K562 (cell line): ENCODE results near the gene ZSCAN26. TPM values are rescaled to one million over a fixed set of nuclear protein-coding genes. Genes with fewer than 3 reads are reported as not detected.
A peak's percentile ranks its signal among the peaks of the same experiment; 100 is the strongest.

Source experiments
- ATAC-seq: fragments of 200-7000 bp; cut with Tn5 transposase; 3 replicates; pipeline ENCODE4 v1.9.1; 2020; ENCODE audit warnings: moderate library complexity
- BruUV-seq: library from RNA; stranded (reverse); fragments of 400-500 nt; replicated peaks from 2 replicates; lab custom pipeline; 2021; lab: Mats Ljungman, UMichigan
- CTCF ChIA-PET: fragments of 300-600 bp; formaldehyde crosslinking; extraction: SDS; loops from one replicate; lab custom pipeline; 2021; ENCODE audit warnings: low intra/inter-chr PET ratio; lab: Yijun Ruan, JAX
- POLR2A ChIA-PET: fragments of 300-600, 350-650 bp; sonication (Branson Sonifier 250); formaldehyde crosslinking; extraction: SDS; loops from one replicate; lab custom pipeline; 2021; ENCODE audit warnings: antibody characterized with exemption, inconsistent platforms; lab: Yijun Ruan, JAX
- DNase-seq, 4 experiments: peaks; one replicate each; pipeline versions ENCODE4 v3.0.0 to v3.0.0-alpha.2; 2011 to 2018; ENCODE audit warnings: low spot score in 3 of 4, mixed read lengths in 3 of 4; ENCODE audit errors: extremely low read depth in 1 of 4
- FAIRE-seq: peaks from 2 replicates; lab custom pipeline; 2011; peaks lifted over from hg19 to GRCh38; lab: Jason Lieb, UNC
- H2AFZ ChIP-seq: 2 replicates; pipeline ENCODE4 v1.6.0; 2011; ENCODE audit warnings: low read depth, low read length, control low read depth, inconsistent platforms
- H3K27ac ChIP-seq: fragments of 200-600 bp; 3 replicates; pipeline ENCODE4 v1.8.0; 2011; ENCODE audit warnings: low read depth, mild to moderate bottlenecking, control low read depth, inconsistent platforms, low read length, moderate library complexity, mixed read lengths; ENCODE audit errors: extremely low read depth
- H3K27me3 ChIP-seq, 2 experiments: fragments of 300-600 bp in 1 of 2; 2 replicates in 1 of 2; 3 replicates in 1 of 2; pipeline versions ENCODE4 v1.6.0 to v1.8.0; 2011; ENCODE audit warnings: inconsistent platforms in 2 of 2, low read length in 2 of 2, mild to moderate bottlenecking in 1 of 2, mixed read lengths in 1 of 2, moderate library complexity in 1 of 2; ENCODE audit not compliant: control insufficient read depth in 2 of 2, insufficient read depth in 2 of 2
- H3K36me3 ChIP-seq: fragments of 300-600 bp; 3 replicates; pipeline ENCODE4 v1.8.0; 2011; ENCODE audit warnings: mild to moderate bottlenecking, low read length, inconsistent platforms; ENCODE audit not compliant: control insufficient read depth, insufficient read depth
- H3K4me1 ChIP-seq, 2 experiments: fragments of 200-600 bp in 1 of 2; replicated peaks in 1 of 2; 2 replicates in 1 of 2; 3 replicates in 1 of 2; pipeline versions ENCODE4 v1.5.1 to v1.8.0; 2011; ENCODE audit warnings: inconsistent platforms in 2 of 2, low read length in 2 of 2, mild to moderate bottlenecking in 1 of 2, mixed read lengths in 1 of 2, moderate library complexity in 1 of 2; ENCODE audit not compliant: control insufficient read depth in 2 of 2, insufficient read depth in 2 of 2
- H3K4me2 ChIP-seq: 2 replicates; pipeline ENCODE4 v1.6.1; 2011; ENCODE audit warnings: low read length, control low read depth, inconsistent platforms, mixed read lengths; ENCODE audit not compliant: insufficient read depth
- H3K4me3 ChIP-seq: fragments of 200-600 bp; sonication (generic), shearing (Covaris generic); 2 replicates; pipeline ENCODE4 v1.5.1; 2016; ENCODE audit warnings: control low read depth, inconsistent platforms
- H3K79me2 ChIP-seq: fragments of 200-600 bp; 3 replicates; pipeline ENCODE4 v1.8.0; 2011; ENCODE audit warnings: low read length, inconsistent platforms; ENCODE audit not compliant: control insufficient read depth, insufficient read depth
- H3K9ac ChIP-seq, 2 experiments: 2 replicates each; pipeline versions ENCODE4 v1.6.0 to v1.6.1; 2011; ENCODE audit warnings: low read depth in 2 of 2, low read length in 2 of 2, control low read depth in 1 of 2, inconsistent platforms in 1 of 2, mild to moderate bottlenecking in 1 of 2, mixed read lengths in 1 of 2; ENCODE audit not compliant: insufficient read depth in 1 of 2
- H3K9me1 ChIP-seq: one replicate; pipeline ENCODE4 v1.6.0; 2011; ENCODE audit warnings: inconsistent platforms, mild to moderate bottlenecking, low read length, moderate library complexity; ENCODE audit not compliant: control insufficient read depth, insufficient read depth
- H3K9me3 ChIP-seq: replicated peaks from 2 replicates; pipeline ENCODE4 v1.5.1; 2011; ENCODE audit warnings: low read depth, low read length, inconsistent platforms; ENCODE audit not compliant: control insufficient read depth, insufficient read depth
- H4K20me1 ChIP-seq: replicated peaks from 2 replicates; pipeline ENCODE4 v1.6.1; 2011; ENCODE audit warnings: low read length, inconsistent platforms, mixed read lengths; ENCODE audit not compliant: control insufficient read depth, insufficient read depth
- CREB1 ChIP-seq, 2 experiments: sonication (generic) in 1 of 2; formaldehyde crosslinking in 1 of 2; IDR thresholded peaks; 2 replicates each; pipeline versions ENCODE4 v1.6.1 to v1.8.0; 2012 to 2022; ENCODE audit warnings: inconsistent platforms in 1 of 2, mild to moderate bottlenecking in 1 of 2, missing genetic modification reagents in 1 of 2, moderate library complexity in 1 of 2
- GABPA ChIP-seq: fragments of 200-800 bp; sonication (Bioruptor generic); conservative IDR thresholded peaks from 2 replicates; pipeline ENCODE4 v1.6.1; 2016; ENCODE audit warnings: low read depth, missing genetic modification characterization, missing compliant biosample characterization
- NCOR1 ChIP-seq: fragments of 450-650 bp; IDR thresholded peaks from 2 replicates; pipeline ENCODE4 v1.6.1; 2016; ENCODE audit warnings: mild to moderate bottlenecking, moderate library complexity
- NFIC ChIP-seq: fragments of 450-650 bp; IDR thresholded peaks from 2 replicates; pipeline ENCODE4 v1.6.1; 2017; ENCODE audit warnings: mild to moderate bottlenecking, inconsistent platforms
- POLR3A ChIP-seq: IDR thresholded peaks from 2 replicates; pipeline ENCODE4 v1.6.1; 2011; ENCODE audit warnings: borderline replicate concordance, mild to moderate bottlenecking, moderate library complexity; ENCODE audit not compliant: insufficient read length, insufficient read depth; ENCODE audit errors: extremely low read depth
- whole genome bisulfite sequencing: fragments of 100-300 bp; shearing (Covaris generic); methylation state at CpG from one replicate; pipeline ENCODE4 v1.1.6; 2016; ENCODE audit warnings: low coverage, mixed read lengths; ENCODE audit not compliant: insufficient coverage; ENCODE audit errors: missing lambda C conversion rate; 5-methylcytosine and 5-hydroxymethylcytosine counted together
- in situ Hi-C: fragments of 300-500 bp; cut with MboI; formaldehyde crosslinking; loops from 4 replicates; pipeline ENCODE4 v1.15.0; 2018; ENCODE audit warnings: inconsistent platforms, mixed read lengths
- intact Hi-C: fragments of 100-400 bp; cut with micrococcal nuclease; formaldehyde crosslinking; loops from 2 replicates; pipeline ENCODE4 v1.14.2; 2022
- polyA plus RNA-seq, 8 experiments: library from polyadenylated mRNA; depleted of rRNA in 4 of 8; stranded (reverse) in 5 of 8; unstranded in 3 of 8; fragments of >200 nt; fragmentation: Nextera tagmentation in 2 of 8; fragmentation: Illumina TruSeq in 1 of 8; extraction: Ambion mirVana in 2 of 8; extraction: Trizol in 1 of 8; gene quantifications; 2 replicates each; pipeline versions ENCODE4 v1.2.1 to v1.2.3, GENCODE V29; 2011 to 2014; ENCODE audit warnings: inconsistent platforms in 1 of 8, missing spikeins in 1 of 8
- total RNA-seq, 7 experiments: library from RNA; depleted of rRNA in 6 of 7; stranded (reverse); fragments of >200 nt in 6 of 7; fragmentation: Illumina TruSeq in 2 of 7; extraction: Trizol in 2 of 7; gene quantifications; 2 replicates each; pipeline versions ENCODE4 v1.2.1 to v1.2.3, GENCODE V29; 2011 to 2021; ENCODE audit warnings: low replicate concordance in 1 of 7
- TF ChIP-seq, protein P1 (sequence below): fragments of 450-650 bp; IDR thresholded peaks from 2 replicates; pipeline ENCODE4 v1.6.1; 2016; ENCODE audit warnings: mild to moderate bottlenecking, moderate library complexity

ZSCAN26 gene
- total and polyA plus RNA-seq, 9 of the 15 experiments (the other 6 are each of a cell fraction or from before 2014, with no cell fraction given): 5.9 to 14.2 (median 10.5) TPM

- Histone ChIP-seq H3K4me2 (peak overlapping the region; percentile 15; the same call in 1 of the 2 replicates), H3K36me3 (no peaks in the 10 kb centered on the region), H2AFZ (peak overlapping the region; percentile 5; the same call in 1 of the 2 replicates), H3K79me2 (no peaks in the 10 kb centered on the region), H3K4me1 (peaks cover 6 to 13% of the 10 kb centered on the region in 2 experiments; a peak in 4 of 5 replicates), H3K27ac (no peak overlapping the region), H3K9me3 (no peaks in the 10 kb centered on the region), H3K4me3 (no peak overlapping the region), H3K9me1 (no peaks in the 10 kb centered on the region), H3K27me3 (no peaks in the 10 kb centered on the region), H3K9ac (peak overlapping the region in 1 of 2 experiments; percentile 53; a peak in 1 of 4 replicates), H4K20me1 (no peaks in the 10 kb centered on the region)
- ChIA-PET CTCF (no interaction called here), POLR2A (interaction anchor here (0.7 to 3.3 kb wide), 7 partner anchors 15 to 266 kb away, joined by 3 to 26 read pairs (median 3); partner anchors contain the start of gene ZSCAN31)
- WGBS: 22% methylated on average over 3 of the region's 3 CpGs
- FAIRE-seq (peak; percentile 82), ATAC-seq (peak; percentile 75), DNase-seq (peak in 2 of 4 experiments; percentile 62 to 82)
- intact Hi-C loops (no loop called here), in situ Hi-C loops (no loop called here)
- no TSS peak for BruUV-seq
- TF ChIP-seq NFIC: peak; percentile 70
- TF ChIP-seq, protein P1, sequence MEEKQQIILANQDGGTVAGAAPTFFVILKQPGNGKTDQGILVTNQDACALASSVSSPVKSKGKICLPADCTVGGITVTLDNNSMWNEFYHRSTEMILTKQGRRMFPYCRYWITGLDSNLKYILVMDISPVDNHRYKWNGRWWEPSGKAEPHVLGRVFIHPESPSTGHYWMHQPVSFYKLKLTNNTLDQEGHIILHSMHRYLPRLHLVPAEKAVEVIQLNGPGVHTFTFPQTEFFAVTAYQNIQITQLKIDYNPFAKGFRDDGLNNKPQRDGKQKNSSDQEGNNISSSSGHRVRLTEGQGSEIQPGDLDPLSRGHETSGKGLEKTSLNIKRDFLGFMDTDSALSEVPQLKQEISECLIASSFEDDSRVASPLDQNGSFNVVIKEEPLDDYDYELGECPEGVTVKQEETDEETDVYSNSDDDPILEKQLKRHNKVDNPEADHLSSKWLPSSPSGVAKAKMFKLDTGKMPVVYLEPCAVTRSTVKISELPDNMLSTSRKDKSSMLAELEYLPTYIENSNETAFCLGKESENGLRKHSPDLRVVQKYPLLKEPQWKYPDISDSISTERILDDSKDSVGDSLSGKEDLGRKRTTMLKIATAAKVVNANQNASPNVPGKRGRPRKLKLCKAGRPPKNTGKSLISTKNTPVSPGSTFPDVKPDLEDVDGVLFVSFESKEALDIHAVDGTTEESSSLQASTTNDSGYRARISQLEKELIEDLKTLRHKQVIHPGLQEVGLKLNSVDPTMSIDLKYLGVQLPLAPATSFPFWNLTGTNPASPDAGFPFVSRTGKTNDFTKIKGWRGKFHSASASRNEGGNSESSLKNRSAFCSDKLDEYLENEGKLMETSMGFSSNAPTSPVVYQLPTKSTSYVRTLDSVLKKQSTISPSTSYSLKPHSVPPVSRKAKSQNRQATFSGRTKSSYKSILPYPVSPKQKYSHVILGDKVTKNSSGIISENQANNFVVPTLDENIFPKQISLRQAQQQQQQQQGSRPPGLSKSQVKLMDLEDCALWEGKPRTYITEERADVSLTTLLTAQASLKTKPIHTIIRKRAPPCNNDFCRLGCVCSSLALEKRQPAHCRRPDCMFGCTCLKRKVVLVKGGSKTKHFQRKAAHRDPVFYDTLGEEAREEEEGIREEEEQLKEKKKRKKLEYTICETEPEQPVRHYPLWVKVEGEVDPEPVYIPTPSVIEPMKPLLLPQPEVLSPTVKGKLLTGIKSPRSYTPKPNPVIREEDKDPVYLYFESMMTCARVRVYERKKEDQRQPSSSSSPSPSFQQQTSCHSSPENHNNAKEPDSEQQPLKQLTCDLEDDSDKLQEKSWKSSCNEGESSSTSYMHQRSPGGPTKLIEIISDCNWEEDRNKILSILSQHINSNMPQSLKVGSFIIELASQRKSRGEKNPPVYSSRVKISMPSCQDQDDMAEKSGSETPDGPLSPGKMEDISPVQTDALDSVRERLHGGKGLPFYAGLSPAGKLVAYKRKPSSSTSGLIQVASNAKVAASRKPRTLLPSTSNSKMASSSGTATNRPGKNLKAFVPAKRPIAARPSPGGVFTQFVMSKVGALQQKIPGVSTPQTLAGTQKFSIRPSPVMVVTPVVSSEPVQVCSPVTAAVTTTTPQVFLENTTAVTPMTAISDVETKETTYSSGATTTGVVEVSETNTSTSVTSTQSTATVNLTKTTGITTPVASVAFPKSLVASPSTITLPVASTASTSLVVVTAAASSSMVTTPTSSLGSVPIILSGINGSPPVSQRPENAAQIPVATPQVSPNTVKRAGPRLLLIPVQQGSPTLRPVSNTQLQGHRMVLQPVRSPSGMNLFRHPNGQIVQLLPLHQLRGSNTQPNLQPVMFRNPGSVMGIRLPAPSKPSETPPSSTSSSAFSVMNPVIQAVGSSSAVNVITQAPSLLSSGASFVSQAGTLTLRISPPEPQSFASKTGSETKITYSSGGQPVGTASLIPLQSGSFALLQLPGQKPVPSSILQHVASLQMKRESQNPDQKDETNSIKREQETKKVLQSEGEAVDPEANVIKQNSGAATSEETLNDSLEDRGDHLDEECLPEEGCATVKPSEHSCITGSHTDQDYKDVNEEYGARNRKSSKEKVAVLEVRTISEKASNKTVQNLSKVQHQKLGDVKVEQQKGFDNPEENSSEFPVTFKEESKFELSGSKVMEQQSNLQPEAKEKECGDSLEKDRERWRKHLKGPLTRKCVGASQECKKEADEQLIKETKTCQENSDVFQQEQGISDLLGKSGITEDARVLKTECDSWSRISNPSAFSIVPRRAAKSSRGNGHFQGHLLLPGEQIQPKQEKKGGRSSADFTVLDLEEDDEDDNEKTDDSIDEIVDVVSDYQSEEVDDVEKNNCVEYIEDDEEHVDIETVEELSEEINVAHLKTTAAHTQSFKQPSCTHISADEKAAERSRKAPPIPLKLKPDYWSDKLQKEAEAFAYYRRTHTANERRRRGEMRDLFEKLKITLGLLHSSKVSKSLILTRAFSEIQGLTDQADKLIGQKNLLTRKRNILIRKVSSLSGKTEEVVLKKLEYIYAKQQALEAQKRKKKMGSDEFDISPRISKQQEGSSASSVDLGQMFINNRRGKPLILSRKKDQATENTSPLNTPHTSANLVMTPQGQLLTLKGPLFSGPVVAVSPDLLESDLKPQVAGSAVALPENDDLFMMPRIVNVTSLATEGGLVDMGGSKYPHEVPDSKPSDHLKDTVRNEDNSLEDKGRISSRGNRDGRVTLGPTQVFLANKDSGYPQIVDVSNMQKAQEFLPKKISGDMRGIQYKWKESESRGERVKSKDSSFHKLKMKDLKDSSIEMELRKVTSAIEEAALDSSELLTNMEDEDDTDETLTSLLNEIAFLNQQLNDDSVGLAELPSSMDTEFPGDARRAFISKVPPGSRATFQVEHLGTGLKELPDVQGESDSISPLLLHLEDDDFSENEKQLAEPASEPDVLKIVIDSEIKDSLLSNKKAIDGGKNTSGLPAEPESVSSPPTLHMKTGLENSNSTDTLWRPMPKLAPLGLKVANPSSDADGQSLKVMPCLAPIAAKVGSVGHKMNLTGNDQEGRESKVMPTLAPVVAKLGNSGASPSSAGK: no peak
- TF ChIP-seq GABPA (tag): no peak
- no peak for TF ChIP-seq POLR3A
- peak; percentile 44; the same call in 1 of the 2 replicates for TF ChIP-seq NCOR1
- no peak for TF ChIP-seq CREB1 (IDR thresholded peaks at IDR 0.05)
- TF ChIP-seq CREB1 (CRISPR knock-in tag; IDR thresholded peaks at IDR 0.05): no peak
These were observed 48.7 kb downstream of the ZSCAN26 start for GRCh38 chr6:28315628-28316027.
